Spinal cord (tissue), 10 donors: Measurements from ENCODE around the gene CSK. TPM values are rescaled to one million over a fixed set of nuclear protein-coding genes. Genes with fewer than 3 reads are reported as not detected.

Source experiments
- DNase-seq, 6 donors: peaks; one replicate each; pipeline versions ENCODE4 v3.0.0 to v3.0.0-alpha.2; 2013 to 2015; ENCODE audit warnings: low spot score in 6 of 6, low read depth in 4 of 6
- H3K27ac ChIP-seq: one replicate; pipeline ENCODE4 v1.5.1; 2013; ENCODE audit warnings: low read depth, low read length, control low read depth
- H3K27me3 ChIP-seq: one replicate; pipeline ENCODE4 v1.6.1; 2013; ENCODE audit warnings: low read length; ENCODE audit not compliant: control insufficient read depth, insufficient read depth
- H3K36me3 ChIP-seq: one replicate; pipeline ENCODE4 v1.6.1; 2013; ENCODE audit warnings: low read length; ENCODE audit not compliant: control insufficient read depth, insufficient read depth
- H3K4me1 ChIP-seq: one replicate; pipeline ENCODE4 v1.6.1; 2013; ENCODE audit warnings: low read length; ENCODE audit not compliant: control insufficient read depth, insufficient read depth
- H3K4me3 ChIP-seq: one replicate; pipeline ENCODE4 v1.5.1; 2013; ENCODE audit warnings: low read depth, low read length, control low read depth
- H3K9me3 ChIP-seq: one replicate; pipeline ENCODE4 v1.6.1; 2013; ENCODE audit warnings: low read length; ENCODE audit not compliant: control insufficient read depth, insufficient read depth
- WGBS: methylation state at CpG from one replicate; pipeline ENCODE4 v1.1.5; 2013; ENCODE audit warnings: missing lambda C conversion rate; ENCODE audit not compliant: insufficient coverage; 5-methylcytosine and 5-hydroxymethylcytosine counted together
- polyA plus RNA-seq, 2 donors: library from polyadenylated mRNA; unstranded; fragments of 120-200 nt; gene quantifications; one replicate each; pipeline ENCODE4 v1.2.1, GENCODE V29; 2013; ENCODE audit not compliant: insufficient read length in 2 of 2
- total RNA-seq, 2 donors: library from RNA; depleted of rRNA in 1 of 2; stranded (reverse); fragments of 120-200 nt in 1 of 2; fragments of >200 nt in 1 of 2; gene quantifications; one replicate each; pipeline versions ENCODE4 v1.2.3 to v1.2.4, GENCODE V29; 2013 to 2014
- donor health status: healthy.

The CSK gene
- total and polyA plus RNA-seq, 4 donors, result 20.1 to 79.4 (median 52.9) TPM

DNA sequence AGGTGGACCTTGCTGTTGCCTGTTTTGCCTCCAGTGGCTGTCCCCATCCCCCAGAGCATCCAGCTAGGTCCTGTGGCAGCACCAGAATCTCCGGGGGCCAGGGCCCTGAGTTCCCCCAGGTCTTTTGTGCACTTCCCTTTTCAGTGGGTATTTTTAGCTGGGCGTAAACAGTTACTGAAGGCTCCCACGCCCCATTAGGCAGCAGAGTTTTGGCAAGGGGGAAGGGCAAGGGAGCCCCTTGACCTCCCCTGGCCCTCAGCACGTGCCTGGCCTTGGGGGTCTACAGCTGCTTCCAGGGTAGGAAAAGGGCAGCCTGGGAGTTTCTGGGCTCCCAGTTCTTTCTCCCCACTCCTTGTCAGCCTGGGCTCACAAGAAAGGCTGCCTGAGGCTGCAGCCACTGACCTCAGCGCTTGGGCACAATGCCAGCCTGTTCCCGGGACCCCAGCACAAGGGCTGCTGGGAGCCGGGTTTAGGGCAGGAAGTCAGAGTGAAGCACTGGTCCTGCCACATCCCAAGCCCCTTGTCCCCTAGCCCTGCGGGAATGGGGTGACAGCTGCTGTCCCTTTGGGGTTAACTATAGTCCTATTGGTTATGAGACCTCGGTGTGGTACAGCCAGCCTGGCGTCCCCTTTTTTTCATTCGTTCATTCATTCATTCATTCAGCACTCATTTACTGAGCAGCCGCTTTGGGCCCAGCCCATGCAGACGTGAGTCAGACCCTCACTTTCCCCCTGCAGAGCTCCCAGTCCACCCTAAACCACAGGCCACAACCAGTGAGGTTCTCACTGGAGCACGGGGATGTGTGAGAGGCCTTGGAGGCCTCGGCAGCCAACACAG lies 8.4 kb downstream of the CSK start:
- Histone ChIP-seq H3K4me3 (no peak overlapping the region), H3K27me3 (no peaks in the 10 kb centered on the region), H3K36me3 (peaks cover 45% of the 10 kb centered on the region), H3K4me1 (peaks cover 76% of the 10 kb centered on the region), H3K27ac (peak overlapping the region; percentile 86), H3K9me3 (no peaks in the 10 kb centered on the region)
- peak in 3 of 6 donors; percentile 25 to 81 (median 66) for DNase-seq
- 22% methylated on average over 7 of the region's 15 CpGs for WGBS

DNA sequence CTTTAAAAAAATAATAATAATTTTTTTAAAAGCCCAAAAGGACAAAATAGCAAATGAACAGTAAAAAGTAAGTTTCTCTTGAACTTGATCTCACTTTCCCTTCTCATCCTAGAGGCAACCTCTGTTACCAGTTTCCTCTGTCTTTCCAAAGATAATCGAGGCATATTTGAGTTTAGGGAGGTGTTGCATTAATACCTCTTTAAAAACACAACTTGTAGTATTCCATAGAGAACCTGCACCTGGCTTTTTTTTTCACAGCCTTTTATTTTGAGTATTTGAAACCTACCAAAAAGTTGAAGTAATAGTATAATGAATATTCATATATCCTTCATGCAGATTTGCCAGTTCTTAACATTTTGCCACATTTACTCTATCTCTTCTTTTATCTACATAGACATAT lies 9.1 kb downstream of the CSK start:
- H3K9me3 ChIP-seq, result no peaks in the 10 kb centered on the region
- peaks cover 45% of the 10 kb centered on the region for H3K36me3 ChIP-seq
- no peak overlapping the region for H3K27ac ChIP-seq
- peaks cover 69% of the 10 kb centered on the region for H3K4me1 ChIP-seq
- no peak overlapping the region for H3K4me3 ChIP-seq
- WGBS, result no CpG with 5 or more reads among the region's 1 CpG
- no peak for DNase-seq
- no peaks in the 10 kb centered on the region for H3K27me3 ChIP-seq

DNA sequence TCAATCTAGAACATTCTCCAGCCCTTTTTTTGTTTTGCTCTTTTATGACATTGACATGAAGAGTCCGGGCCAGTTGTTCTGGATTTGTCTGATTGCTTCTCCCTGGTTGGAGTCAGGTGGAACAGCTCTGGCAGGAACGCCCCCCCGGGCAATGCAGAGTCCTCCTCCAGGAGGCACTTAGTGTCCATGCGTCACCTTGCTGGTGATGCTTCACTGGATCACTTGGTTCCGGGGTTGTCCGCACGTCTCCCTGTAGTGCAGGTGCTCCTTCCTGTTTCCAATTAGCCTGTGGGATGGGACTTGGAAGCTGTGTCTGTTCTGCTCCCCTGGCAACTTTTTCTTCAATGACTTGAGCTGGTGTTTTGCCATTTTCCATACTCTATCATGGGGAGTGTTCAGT lies 9.8 kb downstream of the CSK start:
- H3K36me3 ChIP-seq, result peaks cover 44% of the 10 kb centered on the region
- no peaks in the 10 kb centered on the region for H3K9me3 ChIP-seq
- H3K4me1 ChIP-seq, result peaks cover 62% of the 10 kb centered on the region
- no peaks in the 10 kb centered on the region for H3K27me3 ChIP-seq
- DNase-seq, result no peak
- WGBS, result 95% methylated on average over 3 of the region's 7 CpGs
- H3K4me3 ChIP-seq, result no peak overlapping the region
- H3K27ac ChIP-seq, result no peak overlapping the region

DNA sequence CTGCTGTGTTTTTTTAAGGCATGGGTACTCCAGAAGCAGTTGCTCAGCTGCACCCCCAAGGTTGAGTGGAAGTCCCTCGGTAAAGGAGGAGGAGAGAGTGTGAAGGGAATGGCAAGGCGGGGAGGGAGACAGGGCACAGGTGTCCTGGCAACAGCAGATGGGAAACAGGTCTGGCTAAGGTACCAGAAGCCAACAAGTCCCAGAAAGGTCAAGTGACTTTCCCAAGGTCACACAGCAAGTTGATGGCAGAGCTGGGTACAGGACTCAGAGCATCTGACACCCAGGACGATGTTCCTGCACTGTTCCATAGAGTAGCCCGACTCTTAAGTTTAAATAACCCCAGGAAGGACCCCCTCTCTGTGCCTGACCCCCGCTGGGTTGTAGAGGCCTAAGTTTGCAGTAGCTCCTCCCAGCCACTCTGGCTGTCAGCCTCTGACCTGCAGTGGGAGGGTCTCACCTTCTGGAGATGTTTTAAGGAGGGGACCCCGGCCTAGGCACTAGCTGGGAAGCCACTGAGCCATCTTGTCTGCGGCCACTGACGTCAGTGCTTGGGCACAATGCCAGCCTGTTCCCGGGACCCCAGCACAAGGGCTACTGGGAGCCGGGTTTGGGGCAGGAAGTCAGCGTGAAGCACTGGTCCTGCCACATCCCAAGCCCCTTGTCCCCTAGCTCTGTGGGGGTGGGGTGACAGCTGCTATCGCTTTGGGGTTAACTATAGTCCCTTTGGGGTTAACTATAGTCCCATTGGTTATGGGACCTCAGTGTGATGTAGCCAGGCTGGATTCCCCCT lies 10.5 kb downstream of the CSK start:
- no peak overlapping the region for H3K4me3 ChIP-seq
- H3K4me1 ChIP-seq, result peaks cover 55% of the 10 kb centered on the region
- no peaks in the 10 kb centered on the region for H3K27me3 ChIP-seq
- 61% methylated on average over 11 of the region's 12 CpGs for WGBS
- no peak overlapping the region for H3K27ac ChIP-seq
- no peaks in the 10 kb centered on the region for H3K9me3 ChIP-seq
- no peak for DNase-seq
- peaks cover 43% of the 10 kb centered on the region for H3K36me3 ChIP-seq

DNA sequence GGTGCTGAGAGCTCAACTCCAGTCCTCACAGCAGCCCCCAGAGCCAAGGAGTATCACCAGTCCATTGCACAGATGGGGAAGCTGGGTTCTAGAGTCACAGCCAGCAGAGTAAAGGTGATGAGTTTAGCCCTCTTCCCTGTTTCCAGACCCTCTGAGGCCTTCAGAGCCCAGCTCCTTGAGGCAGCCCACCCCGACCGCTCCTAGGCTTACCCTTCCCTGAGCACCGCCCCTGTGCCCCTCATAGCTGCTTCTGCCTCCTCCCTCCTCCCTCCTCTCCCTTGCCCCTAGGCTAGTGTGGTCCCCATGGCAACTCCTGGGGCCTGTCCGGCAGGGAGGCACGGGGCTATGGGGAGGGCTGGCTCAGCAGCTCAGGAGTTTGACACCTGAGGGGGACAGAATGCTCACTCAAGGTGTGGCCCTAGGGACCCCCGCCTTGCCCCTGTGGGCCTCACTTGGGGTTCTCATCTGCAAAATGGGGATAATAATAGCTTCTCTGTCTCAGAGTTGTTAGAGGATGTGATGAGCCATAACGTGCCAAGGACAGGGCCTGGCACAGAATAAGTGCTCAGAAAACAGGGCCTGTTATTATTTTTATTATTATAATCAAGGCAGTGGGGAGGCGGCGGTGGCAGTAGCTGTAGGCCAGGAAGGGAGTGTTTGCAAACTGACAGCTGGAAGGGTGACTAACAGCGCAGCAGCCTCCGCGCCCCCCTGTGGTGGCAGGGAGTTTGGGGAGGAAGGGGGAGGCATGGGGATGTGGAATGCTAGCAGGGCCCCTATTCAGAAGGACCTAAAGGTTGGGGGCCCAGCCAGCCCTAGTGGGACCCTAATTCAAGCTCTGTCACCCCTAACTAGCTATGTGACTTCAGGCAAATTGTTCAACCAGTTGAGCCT lies 11.5 kb downstream of the CSK start:
- Histone ChIP-seq H3K27ac (no peak overlapping the region), H3K27me3 (no peaks in the 10 kb centered on the region), H3K4me1 (peaks cover 45% of the 10 kb centered on the region), H3K4me3 (no peak overlapping the region), H3K9me3 (no peaks in the 10 kb centered on the region), H3K36me3 (peaks cover 44% of the 10 kb centered on the region)
- no peak for DNase-seq
- WGBS, result 64% methylated on average over 10 of the region's 12 CpGs

DNA sequence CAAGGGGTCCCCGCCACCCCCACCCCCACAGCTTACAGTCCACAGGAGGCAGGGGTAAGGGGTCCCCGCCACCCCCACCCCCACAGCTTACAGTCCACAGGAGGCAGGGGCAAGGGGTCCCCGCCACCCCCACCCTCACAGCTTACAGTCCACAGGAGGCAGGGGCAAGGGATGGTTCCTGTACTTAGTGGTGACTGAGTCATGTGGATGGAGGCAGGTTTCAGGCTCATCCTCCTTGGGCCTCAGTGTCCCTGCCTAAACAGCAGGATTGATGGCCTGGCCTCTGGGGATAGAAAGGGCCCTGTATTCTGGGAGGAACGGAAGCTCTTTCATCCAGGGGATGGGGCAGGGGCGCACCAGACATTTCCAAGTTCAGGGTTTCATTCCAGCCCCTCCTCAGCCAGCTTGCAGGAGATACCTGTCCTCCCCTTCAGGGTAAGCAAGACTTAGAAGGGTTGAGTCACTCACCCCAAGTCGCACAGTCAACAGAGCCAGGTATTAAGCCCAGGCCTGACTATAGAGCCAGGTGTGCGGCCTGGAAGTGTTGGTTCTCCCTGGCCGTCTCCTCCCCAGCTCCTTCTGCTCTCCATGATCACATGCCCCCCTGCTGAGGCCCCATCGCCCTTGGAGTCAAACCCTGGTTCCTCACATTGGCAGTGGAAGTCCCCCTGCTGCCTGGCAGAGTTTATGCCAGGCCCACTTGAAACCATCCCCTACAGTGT lies 12.5 kb downstream of the CSK start:
- no peaks in the 10 kb centered on the region for H3K27me3 ChIP-seq
- no peak for DNase-seq
- H3K27ac ChIP-seq, result no peak overlapping the region
- no peak overlapping the region for H3K4me3 ChIP-seq
- WGBS, result 85% methylated on average over 5 of the region's 9 CpGs
- H3K9me3 ChIP-seq, result no peaks in the 10 kb centered on the region
- peaks cover 36% of the 10 kb centered on the region for H3K4me1 ChIP-seq
- H3K36me3 ChIP-seq, result peaks cover 47% of the 10 kb centered on the region

DNA sequence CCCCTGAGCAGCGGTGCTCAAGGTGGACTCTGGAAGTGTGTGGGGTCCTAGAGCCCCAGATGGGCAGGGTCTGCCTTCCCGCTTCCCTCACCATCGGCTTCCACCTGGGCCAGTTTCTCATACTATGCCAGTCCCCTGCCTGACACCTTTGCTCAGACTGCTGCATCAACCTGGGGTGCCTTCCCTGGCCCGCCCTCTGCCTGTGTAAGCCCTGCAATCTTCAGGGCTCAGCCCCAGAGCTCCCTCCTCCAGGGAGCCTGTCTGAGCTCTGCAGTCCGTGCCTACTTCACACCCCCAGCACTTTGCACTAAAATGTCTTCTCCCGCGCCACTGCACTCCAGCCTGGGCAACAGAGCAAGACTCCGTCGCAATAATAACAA lies 13.1 kb downstream of the CSK start:
- H3K27ac ChIP-seq, result no peak overlapping the region
- no peak overlapping the region for H3K4me3 ChIP-seq
- DNase-seq, result no peak
- H3K27me3 ChIP-seq, result no peaks in the 10 kb centered on the region
- H3K4me1 ChIP-seq, result peaks cover 35% of the 10 kb centered on the region
- peaks cover 47% of the 10 kb centered on the region for H3K36me3 ChIP-seq
- H3K9me3 ChIP-seq, result no peaks in the 10 kb centered on the region
- 83% methylated on average over 5 of the region's 9 CpGs for WGBS

DNA sequence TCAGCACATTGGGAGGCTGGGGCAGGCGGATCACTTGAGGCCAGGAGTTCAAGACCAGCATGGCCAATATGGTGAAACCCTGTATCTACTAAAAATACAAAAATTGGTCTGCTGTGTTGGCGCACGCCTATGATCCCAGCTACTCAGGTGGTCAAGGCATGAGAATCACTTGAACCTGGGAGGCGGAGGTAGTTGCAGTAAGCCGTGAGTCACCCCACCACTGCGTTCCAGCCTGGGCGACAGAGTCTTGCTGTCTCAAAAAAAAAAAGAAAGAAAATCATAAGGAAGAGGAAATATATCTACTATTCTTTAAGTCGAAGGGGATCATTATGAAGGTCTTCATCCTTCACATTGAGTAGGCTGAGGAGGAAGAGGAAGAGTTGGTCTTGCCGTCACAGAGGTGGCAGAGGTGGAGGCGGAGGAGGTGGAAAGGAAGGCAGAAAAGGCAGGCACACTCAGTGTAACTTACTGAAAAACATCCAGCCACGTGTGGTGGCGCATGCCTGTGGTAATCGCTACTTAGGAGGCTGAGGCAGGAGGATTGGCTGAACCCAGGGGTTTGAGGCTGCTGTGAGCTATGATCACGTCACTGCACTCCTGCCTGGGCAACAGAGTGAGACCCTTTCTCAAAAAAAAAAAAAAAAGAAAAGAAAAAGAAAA lies 14.2 kb downstream of the CSK start:
- 96% methylated on average over 5 of the region's 14 CpGs for WGBS
- DNase-seq, result no peak

More for the DNA sequence above, 14.2 kb downstream of the CSK start:
- Histone ChIP-seq H3K27ac (no peak overlapping the region), H3K4me1 (peaks cover 28% of the 10 kb centered on the region), H3K9me3 (no peaks in the 10 kb centered on the region), H3K4me3 (no peak overlapping the region), H3K27me3 (no peaks in the 10 kb centered on the region), H3K36me3 (peaks cover 50% of the 10 kb centered on the region)
